AG08396 (cell line): ENCODE measurements around the gene PBX2.
"Not testable (repeated sequence)": the region's sequence is repeated elsewhere in the genome, so short reads cannot be mapped to it uniquely, and the experiment has no call there.

Source experiments
- DNase-seq: peaks from one replicate; pipeline ENCODE4 v3.0.0; 2012; ENCODE audit warnings: low spot score, mixed read lengths

Gene PBX2

GRCh38 chr6:32190054-32190851 lies at the start of gene PBX2:
TSS of gene PBX2 (minus strand) at chr6:32190202. CDS start at chr6:32189915, 287 bp downstream.
- peak; percentile 74 for DNase-seq

GRCh38 chr6:32239462-32239861 lies 49.5 kb upstream of the PBX2 start:
- no peak for DNase-seq

GRCh38 chr6:32234934-32235333 lies 44.9 kb upstream of the PBX2 start:
- no peak for DNase-seq

- DNase-seq, result no peak
Measured at GRCh38 chr6:32226434-32226833, 36.4 kb upstream of the PBX2 start.

- DNase-seq, result no peak
Measured at GRCh38 chr6:32224696-32225095, 34.7 kb upstream of the PBX2 start.

GRCh38 chr6:32223258-32224235 lies 33.5 kb upstream of the PBX2 start, which contains the start of gene NOTCH4:
TSS of gene NOTCH4 (minus strand) at chr6:32224067. CDS start at chr6:32223928, 139 bp downstream.
- DNase-seq, result no peak

- no peak for DNase-seq
Measured at GRCh38 chr6:32222333-32223230, 32.6 kb upstream of the PBX2 start.

GRCh38 chr6:32220021-32220420 lies 30.0 kb upstream of the PBX2 start:
- DNase-seq, result no peak

- DNase-seq, result no peak
Measured at GRCh38 chr6:32218167-32218566, 28.2 kb upstream of the PBX2 start.

GRCh38 chr6:32216998-32217397 lies 27.0 kb upstream of the PBX2 start:
- DNase-seq, result no peak

- DNase-seq, result no peak
Measured at GRCh38 chr6:32216285-32216684, 26.3 kb upstream of the PBX2 start.

- no peak for DNase-seq
Measured at GRCh38 chr6:32215617-32216016, 25.6 kb upstream of the PBX2 start.

GRCh38 chr6:32214126-32214525 lies 24.1 kb upstream of the PBX2 start:
- DNase-seq, result no peak

- DNase-seq, result no peak
Measured at GRCh38 chr6:32213649-32214048, 23.6 kb upstream of the PBX2 start.

- DNase-seq, result no peak
Measured at GRCh38 chr6:32212076-32212760, 22.2 kb upstream of the PBX2 start.

GRCh38 chr6:32211432-32211831 lies 21.4 kb upstream of the PBX2 start:
- DNase-seq, result not testable (repeated sequence)

GRCh38 chr6:32210191-32210601 lies 20.2 kb upstream of the PBX2 start:
- no peak for DNase-seq

- no peak for DNase-seq
Measured at GRCh38 chr6:32208996-32209395, 19.0 kb upstream of the PBX2 start.

- no peak for DNase-seq
Measured at GRCh38 chr6:32204268-32204715, 14.3 kb upstream of the PBX2 start.

GRCh38 chr6:32203426-32204267 lies 13.6 kb upstream of the PBX2 start:
- no peak for DNase-seq
